ENCODE measurements around the gene IL19. TPM values are rescaled to one million over a fixed set of nuclear protein-coding genes. Genes with fewer than 3 reads are reported as not detected.

The IL19 gene
- total RNA-seq, 1 experiment from 2014 or later = not detected

GRCh38 chr1:206814716-206815341, 44.3 kb downstream of the IL19 start:
- H3K27me3 ChIP-seq = no peaks in the 10 kb centered on the region
- H3K27ac ChIP-seq = no peak overlapping the region
- H3K4me1 ChIP-seq = no peaks in the 10 kb centered on the region
- no peaks in the 10 kb centered on the region; the same call in 1 of the 2 replicates for H3K9me3 ChIP-seq (replicated peaks)
- no peaks in the 10 kb centered on the region for H3K36me3 ChIP-seq
- no peak for DNase-seq
- H3K4me3 ChIP-seq = no peak overlapping the region

GRCh38 chr1:206816390-206817287, 46.1 kb downstream of the IL19 start:
- Histone ChIP-seq H3K4me1 (no peaks in the 10 kb centered on the region), H3K27me3 (no peaks in the 10 kb centered on the region), H3K36me3 (no peaks in the 10 kb centered on the region), H3K9me3 (replicated peaks) (no peaks in the 10 kb centered on the region; the same call in 1 of the 2 replicates), H3K27ac (no peak overlapping the region), H3K4me3 (no peak overlapping the region)
- DNase-seq = no peak

- Histone ChIP-seq H3K36me3 (no peaks in the 10 kb centered on the region), H3K9me3 (replicated peaks) (no peaks in the 10 kb centered on the region), H3K27me3 (no peaks in the 10 kb centered on the region), H3K4me1 (no peaks in the 10 kb centered on the region), H3K27ac (no peak overlapping the region), H3K4me3 (no peak overlapping the region)
- no peak for DNase-seq
Observed at GRCh38 chr1:206821493-206821892, 50.9 kb downstream of the IL19 start.

- Histone ChIP-seq H3K4me3 (no peak overlapping the region), H3K9me3 (replicated peaks) (no peaks in the 10 kb centered on the region), H3K4me1 (0 out of 2 replicates have a peak, but pooled peaks cover 3% of the 10 kb centered on the region), H3K27ac (no peak overlapping the region), H3K27me3 (no peaks in the 10 kb centered on the region), H3K36me3 (no peaks in the 10 kb centered on the region)
- DNase-seq = no peak
Observed at GRCh38 chr1:206823727-206824126, 53.2 kb downstream of the IL19 start.

- Histone ChIP-seq H3K27ac (no peak overlapping the region), H3K36me3 (no peaks in the 10 kb centered on the region), H3K4me1 (0 out of 2 replicates have a peak, but pooled peaks cover 3% of the 10 kb centered on the region), H3K27me3 (no peaks in the 10 kb centered on the region), H3K9me3 (replicated peaks) (no peaks in the 10 kb centered on the region), H3K4me3 (no peak overlapping the region)
- DNase-seq = no peak
Observed at GRCh38 chr1:206824331-206824730, 53.8 kb downstream of the IL19 start.

GRCh38 chr1:206826394-206826793, 55.8 kb downstream of the IL19 start:
- Histone ChIP-seq H3K27me3 (no peaks in the 10 kb centered on the region), H3K4me1 (0 out of 2 replicates have a peak, but pooled peaks cover 3% of the 10 kb centered on the region), H3K36me3 (no peaks in the 10 kb centered on the region), H3K4me3 (no peak overlapping the region), H3K9me3 (replicated peaks) (no peaks in the 10 kb centered on the region), H3K27ac (no peak overlapping the region)
- DNase-seq = peak; percentile 37 to 44

GRCh38 chr1:206828061-206828460, 57.5 kb downstream of the IL19 start:
- Histone ChIP-seq H3K36me3 (no peaks in the 10 kb centered on the region), H3K9me3 (replicated peaks) (no peaks in the 10 kb centered on the region), H3K27me3 (0 out of 2 replicates have a peak, but pooled peaks cover 3% of the 10 kb centered on the region), H3K4me3 (no peak overlapping the region), H3K27ac (no peak overlapping the region), H3K4me1 (0 out of 2 replicates have a peak, but pooled peaks cover 3% of the 10 kb centered on the region)
- DNase-seq = no peak

- no peak for DNase-seq
- no peak overlapping the region for H3K27ac ChIP-seq
- H3K27me3 ChIP-seq = 0 out of 2 replicates have a peak, but pooled peaks cover 3% of the 10 kb centered on the region
- H3K36me3 ChIP-seq = no peaks in the 10 kb centered on the region
- H3K4me1 ChIP-seq = 0 out of 2 replicates have a peak, but pooled peaks cover 3% of the 10 kb centered on the region
- H3K9me3 ChIP-seq (replicated peaks) = no peaks in the 10 kb centered on the region
- H3K4me3 ChIP-seq = no peak overlapping the region
Observed at GRCh38 chr1:206828765-206829164, 58.2 kb downstream of the IL19 start.

GRCh38 chr1:206829282-206829681, 58.7 kb downstream of the IL19 start:
- no peak for DNase-seq

GRCh38 chr1:206829875-206830274, 59.3 kb downstream of the IL19 start:
- DNase-seq = no peak
- Histone ChIP-seq H3K4me1 (peaks cover 3% of the 10 kb centered on the region; the same call in 1 of the 2 replicates), H3K9me3 (replicated peaks) (no peaks in the 10 kb centered on the region), H3K27me3 (0 out of 2 replicates have a peak, but pooled peaks cover 3% of the 10 kb centered on the region), H3K36me3 (no peaks in the 10 kb centered on the region), H3K4me3 (no peak overlapping the region), H3K27ac (no peak overlapping the region)

More at GRCh38 chr1:206829282-206829681, 58.7 kb downstream of the IL19 start:
- H3K9me3 ChIP-seq (replicated peaks) = no peaks in the 10 kb centered on the region
- H3K27ac ChIP-seq = no peak overlapping the region
- H3K36me3 ChIP-seq = no peaks in the 10 kb centered on the region
- H3K4me3 ChIP-seq = no peak overlapping the region
- H3K4me1 ChIP-seq = 0 out of 2 replicates have a peak, but pooled peaks cover 3% of the 10 kb centered on the region
- H3K27me3 ChIP-seq = 0 out of 2 replicates have a peak, but pooled peaks cover 3% of the 10 kb centered on the region

- DNase-seq = no peak
- no peaks in the 10 kb centered on the region for H3K9me3 ChIP-seq (replicated peaks)
- no peaks in the 10 kb centered on the region for H3K36me3 ChIP-seq
- H3K4me1 ChIP-seq = peaks cover 3% of the 10 kb centered on the region; the same call in 1 of the 2 replicates
- H3K27ac ChIP-seq = no peak overlapping the region
- H3K4me3 ChIP-seq = no peak overlapping the region
- H3K27me3 ChIP-seq = 0 out of 2 replicates have a peak, but pooled peaks cover 3% of the 10 kb centered on the region
Observed at GRCh38 chr1:206831650-206832049, 61.1 kb downstream of the IL19 start.

GRCh38 chr1:206832352-206832880, 61.8 kb downstream of the IL19 start:
- H3K9me3 ChIP-seq (replicated peaks) = no peaks in the 10 kb centered on the region
- H3K4me1 ChIP-seq = no peaks in the 10 kb centered on the region; the same call in 1 of the 2 replicates
- H3K4me3 ChIP-seq = no peak overlapping the region
- no peak for DNase-seq
- no peaks in the 10 kb centered on the region for H3K36me3 ChIP-seq
- no peak overlapping the region for H3K27ac ChIP-seq
- 0 out of 2 replicates have a peak, but pooled peaks cover 3% of the 10 kb centered on the region for H3K27me3 ChIP-seq

- Histone ChIP-seq H3K4me1 (no peaks in the 10 kb centered on the region; the same call in 1 of the 2 replicates), H3K9me3 (replicated peaks) (no peaks in the 10 kb centered on the region), H3K27me3 (0 out of 2 replicates have a peak, but pooled peaks cover 3% of the 10 kb centered on the region), H3K36me3 (no peaks in the 10 kb centered on the region), H3K4me3 (no peak overlapping the region), H3K27ac (no peak overlapping the region)
- DNase-seq = no peak
Observed at GRCh38 chr1:206833106-206833680, 62.6 kb downstream of the IL19 start.

GRCh38 chr1:206833801-206834200, 63.2 kb downstream of the IL19 start:
- H3K27ac ChIP-seq = no peak overlapping the region
- H3K36me3 ChIP-seq = no peaks in the 10 kb centered on the region

More at GRCh38 chr1:206833801-206834200, 63.2 kb downstream of the IL19 start:
- DNase-seq = no peak
- Histone ChIP-seq H3K9me3 (replicated peaks) (no peaks in the 10 kb centered on the region), H3K27me3 (0 out of 2 replicates have a peak, but pooled peaks cover 3% of the 10 kb centered on the region), H3K4me3 (no peak overlapping the region), H3K4me1 (no peaks in the 10 kb centered on the region; the same call in 1 of the 2 replicates)

All from SJCRH30 (cell line).